Activated T-helper 1 cell treated with anti-CD3 and anti-CD28 coated beads, Interleukin-12 subunit alpha, Interleukin-12 subunit beta, Interleukin-2, Interleukin-4 antibody, amounts not matched to agents 30 ng/mL and 10 ng/mL and 1 ng/mL, durations not matched to agents 14 hours and 24 hours and 36 hours (primary cell): Measurements from ENCODE around the gene ABCB10. TPM values are rescaled to one million over a fixed set of nuclear protein-coding genes. Genes with fewer than 3 reads are reported as not detected.
"Not testable (repeated sequence)": the region's sequence is repeated elsewhere in the genome, so short reads cannot be mapped to it uniquely, and the experiment has no call there.

ENCODE experiments used
- DNase-seq: peaks from one replicate; pipeline ENCODE4 v3.0.0; 2021; ENCODE audit warnings: low spot score
- H3K27ac Mint-ChIP-seq: one replicate; pipeline ENCODE4 v1.8.0; 2021; ENCODE audit warnings: mild to moderate bottlenecking, mixed read lengths
- H3K27me3 Mint-ChIP-seq: one replicate; pipeline ENCODE4 v1.8.0; 2022; ENCODE audit warnings: mild to moderate bottlenecking, moderate library complexity, mixed read lengths; ENCODE audit not compliant: insufficient read depth
- H3K36me3 Mint-ChIP-seq: one replicate; pipeline ENCODE4 v1.8.0; 2021; ENCODE audit warnings: low read depth, mixed read lengths
- H3K4me1 Mint-ChIP-seq: one replicate; pipeline ENCODE4 v1.8.0; 2021; ENCODE audit warnings: low read depth, mixed read lengths
- H3K4me3 Mint-ChIP-seq: one replicate; pipeline ENCODE4 v1.8.0; 2021; ENCODE audit warnings: mild to moderate bottlenecking, moderate library complexity, mixed read lengths
- H3K9me3 Mint-ChIP-seq: one replicate; pipeline ENCODE4 v1.8.0; 2021; ENCODE audit warnings: mixed read lengths
- intact Hi-C: fragments of 100-400 bp; cut with micrococcal nuclease; formaldehyde crosslinking; loops from one replicate; pipeline ENCODE4 v1.15.1; 2024
- total RNA-seq: library from RNA; stranded (reverse); gene quantifications from 2 replicates; pipeline ENCODE4 v1.2.3, GENCODE V29; 2022

The ABCB10 gene
- total RNA-seq, 1 donor from 2014 or later, result 46.2 TPM

GRCh38 chr1:229539863-229540506 lies 18.5 kb downstream of the ABCB10 start:
- DNase-seq, result no peak
- Mint-ChIP-seq H3K36me3 (peaks cover 64% of the 10 kb centered on the region), H3K9me3 (no peaks in the 10 kb centered on the region), H3K27me3 (peaks cover 2% of the 10 kb centered on the region), H3K27ac (no peak overlapping the region), H3K4me3 (no peak overlapping the region), H3K4me1 (peaks cover 46% of the 10 kb centered on the region)
- intact Hi-C loops, result loop anchor here (5.0 kb wide), 1 partner anchor 562 kb away; no protein-coding TSS in a partner anchor

- H3K4me1 Mint-ChIP-seq, result peaks cover 36% of the 10 kb centered on the region
- DNase-seq, result no peak
- H3K27me3 Mint-ChIP-seq, result peaks cover 2% of the 10 kb centered on the region
- no peak overlapping the region for H3K27ac Mint-ChIP-seq
- no peaks in the 10 kb centered on the region for H3K9me3 Mint-ChIP-seq
- intact Hi-C loops, result no loop called here
- no peak overlapping the region for H3K4me3 Mint-ChIP-seq
- peaks cover 58% of the 10 kb centered on the region for H3K36me3 Mint-ChIP-seq
These were observed 19.6 kb downstream of the ABCB10 start for GRCh38 chr1:229538945-229539344.

GRCh38 chr1:229537894-229538293 lies 20.6 kb downstream of the ABCB10 start:
- DNase-seq, result no peak
- Mint-ChIP-seq H3K4me3 (no peak overlapping the region), H3K36me3 (peaks cover 54% of the 10 kb centered on the region), H3K27me3 (peaks cover 2% of the 10 kb centered on the region), H3K4me1 (peaks cover 26% of the 10 kb centered on the region), H3K9me3 (no peaks in the 10 kb centered on the region), H3K27ac (no peak overlapping the region)
- intact Hi-C loops, result no loop called here

GRCh38 chr1:229536982-229537381 lies 21.5 kb downstream of the ABCB10 start:
- Mint-ChIP-seq H3K36me3 (peaks cover 45% of the 10 kb centered on the region), H3K27me3 (no peaks in the 10 kb centered on the region), H3K4me3 (no peak overlapping the region), H3K27ac (no peak overlapping the region), H3K4me1 (peaks cover 16% of the 10 kb centered on the region), H3K9me3 (no peaks in the 10 kb centered on the region)
- intact Hi-C loops, result no loop called here
- no peak for DNase-seq

GRCh38 chr1:229535230-229535629 lies 23.3 kb downstream of the ABCB10 start:
- intact Hi-C loops, result no loop called here
- Mint-ChIP-seq H3K4me3 (no peak overlapping the region), H3K4me1 (peaks cover 15% of the 10 kb centered on the region), H3K36me3 (peaks cover 44% of the 10 kb centered on the region), H3K27ac (no peak overlapping the region), H3K27me3 (no peaks in the 10 kb centered on the region), H3K9me3 (no peaks in the 10 kb centered on the region)
- no peak for DNase-seq

GRCh38 chr1:229531326-229531725 lies 27.2 kb downstream of the ABCB10 start:
- no peaks in the 10 kb centered on the region for H3K9me3 Mint-ChIP-seq
- no peak overlapping the region for H3K27ac Mint-ChIP-seq
- no peak overlapping the region for H3K4me3 Mint-ChIP-seq
- intact Hi-C loops, result no loop called here
- peaks cover 2% of the 10 kb centered on the region for H3K4me1 Mint-ChIP-seq
- peaks cover 45% of the 10 kb centered on the region for H3K36me3 Mint-ChIP-seq
- no peaks in the 10 kb centered on the region for H3K27me3 Mint-ChIP-seq
- DNase-seq, result no peak

- no peaks in the 10 kb centered on the region for H3K9me3 Mint-ChIP-seq
These were observed 28.9 kb downstream of the ABCB10 start for GRCh38 chr1:229529639-229530038.

GRCh38 chr1:229526695-229527094 lies 31.8 kb downstream of the ABCB10 start:
- Mint-ChIP-seq H3K9me3 (no peaks in the 10 kb centered on the region), H3K4me1 (peaks cover 8% of the 10 kb centered on the region), H3K27ac (peak overlapping the region; percentile 50), H3K4me3 (no peak overlapping the region), H3K27me3 (no peaks in the 10 kb centered on the region), H3K36me3 (peaks cover 39% of the 10 kb centered on the region)
- intact Hi-C loops, result no loop called here
- no peak for DNase-seq

More at GRCh38 chr1:229529639-229530038, 28.9 kb downstream of the ABCB10 start:
- DNase-seq, result no peak
- Mint-ChIP-seq H3K27me3 (no peaks in the 10 kb centered on the region), H3K27ac (no peak overlapping the region), H3K4me1 (peaks cover 8% of the 10 kb centered on the region), H3K4me3 (no peak overlapping the region), H3K36me3 (peaks cover 43% of the 10 kb centered on the region)
- intact Hi-C loops, result no loop called here

- no peaks in the 10 kb centered on the region for H3K9me3 Mint-ChIP-seq
- H3K36me3 Mint-ChIP-seq, result peaks cover 36% of the 10 kb centered on the region
- DNase-seq, result no peak
- peaks cover 8% of the 10 kb centered on the region for H3K4me1 Mint-ChIP-seq
- H3K27me3 Mint-ChIP-seq, result no peaks in the 10 kb centered on the region
- no peak overlapping the region for H3K4me3 Mint-ChIP-seq
- intact Hi-C loops, result no loop called here
- H3K27ac Mint-ChIP-seq, result no peak overlapping the region
These were observed 35.5 kb downstream of the ABCB10 start for GRCh38 chr1:229523052-229523451.

- H3K9me3 Mint-ChIP-seq, result no peaks in the 10 kb centered on the region
- peaks cover 2% of the 10 kb centered on the region for H3K27me3 Mint-ChIP-seq
- peak; percentile 34 for DNase-seq
- peaks cover 8% of the 10 kb centered on the region for H3K4me1 Mint-ChIP-seq
- peaks cover 13% of the 10 kb centered on the region for H3K36me3 Mint-ChIP-seq
- H3K4me3 Mint-ChIP-seq, result no peak overlapping the region
- intact Hi-C loops, result loop anchor here (1.0 kb wide), 1 partner anchor 256 kb away; no protein-coding TSS in a partner anchor
- H3K27ac Mint-ChIP-seq, result no peak overlapping the region
These were observed 43.8 kb downstream of the ABCB10 start for GRCh38 chr1:229514578-229515275.

GRCh38 chr1:229511625-229512024 lies 46.9 kb downstream of the ABCB10 start:
- H3K9me3 Mint-ChIP-seq, H3K4me3 Mint-ChIP-seq, H3K36me3 Mint-ChIP-seq, H3K27ac Mint-ChIP-seq, intact Hi-C loops, H3K27me3 Mint-ChIP-seq, DNase-seq: not testable (repeated sequence)
- H3K4me1 Mint-ChIP-seq, result peaks cover 33% of the 10 kb centered on the region

- H3K36me3 Mint-ChIP-seq, H3K27me3 Mint-ChIP-seq, H3K27ac Mint-ChIP-seq, intact Hi-C loops, H3K4me3 Mint-ChIP-seq, H3K9me3 Mint-ChIP-seq, DNase-seq: not testable (repeated sequence)
- H3K4me1 Mint-ChIP-seq, result peaks cover 33% of the 10 kb centered on the region
These were observed 47.3 kb downstream of the ABCB10 start for GRCh38 chr1:229511201-229511600.

GRCh38 chr1:229509576-229509975 lies 48.9 kb downstream of the ABCB10 start:
- H3K27me3 Mint-ChIP-seq, result peaks cover 4% of the 10 kb centered on the region
- H3K27ac Mint-ChIP-seq, result peak overlapping the region; percentile 97
- peaks cover 29% of the 10 kb centered on the region for H3K4me1 Mint-ChIP-seq
- H3K4me3 Mint-ChIP-seq, result peak overlapping the region; percentile 96
- H3K36me3 Mint-ChIP-seq, result no peaks in the 10 kb centered on the region
- intact Hi-C loops, result loop anchor here (10.0 kb wide), 1 partner anchor 1345 kb away; the partner anchor contains the start of gene IBA57
- no peak for DNase-seq
- no peaks in the 10 kb centered on the region for H3K9me3 Mint-ChIP-seq
